Measurements from ENCODE around the gene CACNB4. TPM values are rescaled to one million over a fixed set of nuclear protein-coding genes. Genes with fewer than 3 reads are reported as not detected.
"Not testable (repeated sequence)": the region's sequence is repeated elsewhere in the genome, so short reads cannot be mapped to it uniquely, and the experiment has no call there.

Gene CACNB4
- polyA plus RNA-seq, 1 donor from 2014 or later = 29.0 TPM

DNA sequence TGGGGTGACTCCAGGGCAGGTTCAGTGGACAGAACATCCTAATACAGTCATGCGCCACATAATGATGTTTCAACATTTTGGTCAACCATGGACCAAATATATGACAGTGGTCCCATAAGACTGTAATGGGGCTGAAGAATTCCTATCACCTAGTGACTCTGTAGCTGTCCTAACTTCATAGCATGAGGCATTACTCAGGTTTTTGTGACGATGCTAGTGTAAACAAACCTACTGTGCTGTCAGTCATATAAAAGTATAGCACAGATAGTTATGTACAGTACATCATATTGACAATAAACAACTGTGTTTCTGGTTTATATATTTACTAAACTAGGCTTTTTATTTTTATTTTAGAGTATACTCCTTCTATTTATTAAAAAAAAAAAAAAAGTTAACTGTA is 87.1 kb downstream of the CACNB4 start:
- TF ChIP-seq, protein P1, sequence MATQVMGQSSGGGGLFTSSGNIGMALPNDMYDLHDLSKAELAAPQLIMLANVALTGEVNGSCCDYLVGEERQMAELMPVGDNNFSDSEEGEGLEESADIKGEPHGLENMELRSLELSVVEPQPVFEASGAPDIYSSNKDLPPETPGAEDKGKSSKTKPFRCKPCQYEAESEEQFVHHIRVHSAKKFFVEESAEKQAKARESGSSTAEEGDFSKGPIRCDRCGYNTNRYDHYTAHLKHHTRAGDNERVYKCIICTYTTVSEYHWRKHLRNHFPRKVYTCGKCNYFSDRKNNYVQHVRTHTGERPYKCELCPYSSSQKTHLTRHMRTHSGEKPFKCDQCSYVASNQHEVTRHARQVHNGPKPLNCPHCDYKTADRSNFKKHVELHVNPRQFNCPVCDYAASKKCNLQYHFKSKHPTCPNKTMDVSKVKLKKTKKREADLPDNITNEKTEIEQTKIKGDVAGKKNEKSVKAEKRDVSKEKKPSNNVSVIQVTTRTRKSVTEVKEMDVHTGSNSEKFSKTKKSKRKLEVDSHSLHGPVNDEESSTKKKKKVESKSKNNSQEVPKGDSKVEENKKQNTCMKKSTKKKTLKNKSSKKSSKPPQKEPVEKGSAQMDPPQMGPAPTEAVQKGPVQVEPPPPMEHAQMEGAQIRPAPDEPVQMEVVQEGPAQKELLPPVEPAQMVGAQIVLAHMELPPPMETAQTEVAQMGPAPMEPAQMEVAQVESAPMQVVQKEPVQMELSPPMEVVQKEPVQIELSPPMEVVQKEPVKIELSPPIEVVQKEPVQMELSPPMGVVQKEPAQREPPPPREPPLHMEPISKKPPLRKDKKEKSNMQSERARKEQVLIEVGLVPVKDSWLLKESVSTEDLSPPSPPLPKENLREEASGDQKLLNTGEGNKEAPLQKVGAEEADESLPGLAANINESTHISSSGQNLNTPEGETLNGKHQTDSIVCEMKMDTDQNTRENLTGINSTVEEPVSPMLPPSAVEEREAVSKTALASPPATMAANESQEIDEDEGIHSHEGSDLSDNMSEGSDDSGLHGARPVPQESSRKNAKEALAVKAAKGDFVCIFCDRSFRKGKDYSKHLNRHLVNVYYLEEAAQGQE (IDR thresholded peaks at IDR 0.05; ENCODE audit: borderline replicate concordance) = no peak
- no peak for TF ChIP-seq MXI1 (conservative IDR thresholded peaks at IDR 0.05; ENCODE audit: poor library complexity, severe bottlenecking)
- TF ChIP-seq EP300 (conservative IDR thresholded peaks at IDR 0.05; ENCODE audit: poor library complexity, severe bottlenecking) = no peak
- TF ChIP-seq EZH2 (IDR thresholded peaks at IDR 0.05; ENCODE audit: borderline replicate concordance, insufficient read depth, low read length, poor library complexity, severe bottlenecking) = no peak
- no peak for TF ChIP-seq RAD21 (conservative IDR thresholded peaks at IDR 0.05)
- TF ChIP-seq, protein P2, sequence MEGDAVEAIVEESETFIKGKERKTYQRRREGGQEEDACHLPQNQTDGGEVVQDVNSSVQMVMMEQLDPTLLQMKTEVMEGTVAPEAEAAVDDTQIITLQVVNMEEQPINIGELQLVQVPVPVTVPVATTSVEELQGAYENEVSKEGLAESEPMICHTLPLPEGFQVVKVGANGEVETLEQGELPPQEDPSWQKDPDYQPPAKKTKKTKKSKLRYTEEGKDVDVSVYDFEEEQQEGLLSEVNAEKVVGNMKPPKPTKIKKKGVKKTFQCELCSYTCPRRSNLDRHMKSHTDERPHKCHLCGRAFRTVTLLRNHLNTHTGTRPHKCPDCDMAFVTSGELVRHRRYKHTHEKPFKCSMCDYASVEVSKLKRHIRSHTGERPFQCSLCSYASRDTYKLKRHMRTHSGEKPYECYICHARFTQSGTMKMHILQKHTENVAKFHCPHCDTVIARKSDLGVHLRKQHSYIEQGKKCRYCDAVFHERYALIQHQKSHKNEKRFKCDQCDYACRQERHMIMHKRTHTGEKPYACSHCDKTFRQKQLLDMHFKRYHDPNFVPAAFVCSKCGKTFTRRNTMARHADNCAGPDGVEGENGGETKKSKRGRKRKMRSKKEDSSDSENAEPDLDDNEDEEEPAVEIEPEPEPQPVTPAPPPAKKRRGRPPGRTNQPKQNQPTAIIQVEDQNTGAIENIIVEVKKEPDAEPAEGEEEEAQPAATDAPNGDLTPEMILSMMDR (IDR thresholded peaks at IDR 0.05; ENCODE audit: poor library complexity, severe bottlenecking) = no peak
- TF ChIP-seq POLR2AphosphoS5 (IDR thresholded peaks at IDR 0.05) = no peak
- TF ChIP-seq SMC3 (conservative IDR thresholded peaks at IDR 0.05; ENCODE audit: poor library complexity) = no peak
- TF ChIP-seq TAF1 (IDR thresholded peaks at IDR 0.05; ENCODE audit: low read depth) = no peak
- Histone ChIP-seq H3K9me3 (ENCODE audit: low read length) (no peaks in the 10 kb centered on the region), H2AFZ (ENCODE audit: low read depth, low read length) (no peak overlapping the region), H3K4me3 (ENCODE audit: low read length) (no peak overlapping the region), H3K27ac (ENCODE audit: low read length) (no peak overlapping the region), H3K9ac (ENCODE audit: low read length) (no peak overlapping the region), H3K4me2 (ENCODE audit: low read length) (no peak overlapping the region), H4K20me1 (ENCODE audit: insufficient read depth) (no peaks in the 10 kb centered on the region), H3K79me2 (replicated peaks; ENCODE audit: insufficient read depth, low read length) (no peaks in the 10 kb centered on the region), H3F3A (ENCODE audit: insufficient read depth, low read length, poor library complexity, severe bottlenecking) (no peaks in the 10 kb centered on the region), H3K27me3 (ENCODE audit: insufficient read depth, low read depth, low read length) (no peaks in the 10 kb centered on the region), H3K9me2 (ENCODE audit: insufficient read depth, low read length) (no peaks in the 10 kb centered on the region), H3K36me3 (ENCODE audit: insufficient read depth, low read length) (no peaks in the 10 kb centered on the region)

DNA sequence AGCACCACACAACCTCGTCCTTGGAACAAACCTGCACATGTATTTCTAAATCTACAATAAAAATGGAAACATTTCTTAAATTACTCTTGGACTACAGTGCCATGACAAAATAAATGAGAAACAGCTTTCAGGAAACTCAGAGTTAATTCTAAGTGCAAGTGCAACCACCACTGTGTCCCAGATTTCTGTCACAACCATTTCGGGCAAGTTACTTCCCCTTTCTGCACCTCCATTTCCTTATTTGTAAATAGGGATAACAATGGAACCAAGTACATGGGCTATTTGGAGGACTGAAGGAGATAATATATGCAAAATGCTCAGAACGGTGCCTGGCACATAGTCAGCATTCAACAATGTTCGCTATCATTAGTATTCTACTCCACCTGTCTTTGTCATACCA is 93.2 kb downstream of the CACNB4 start:
- Histone ChIP-seq H3K9ac (ENCODE audit: low read length) (no peak overlapping the region), H3K79me2 (replicated peaks; ENCODE audit: insufficient read depth, low read length) (no peaks in the 10 kb centered on the region), H3K27ac (ENCODE audit: low read length) (no peak overlapping the region), H3K27me3 (ENCODE audit: insufficient read depth, low read depth, low read length) (no peaks in the 10 kb centered on the region), H2AFZ (ENCODE audit: low read depth, low read length) (no peak overlapping the region), H3F3A (ENCODE audit: insufficient read depth, low read length, poor library complexity, severe bottlenecking) (no peaks in the 10 kb centered on the region), H3K9me2 (ENCODE audit: insufficient read depth, low read length) (no peaks in the 10 kb centered on the region), H4K20me1 (ENCODE audit: insufficient read depth) (no peaks in the 10 kb centered on the region), H3K4me3 (ENCODE audit: low read length) (no peak overlapping the region), H3K4me2 (ENCODE audit: low read length) (no peak overlapping the region), H3K9me3 (ENCODE audit: low read length) (no peaks in the 10 kb centered on the region), H3K36me3 (ENCODE audit: insufficient read depth, low read length) (no peaks in the 10 kb centered on the region)
- TF ChIP-seq, protein P2 (IDR thresholded peaks at IDR 0.05; ENCODE audit: poor library complexity, severe bottlenecking) = no peak
- no peak for TF ChIP-seq EZH2 (IDR thresholded peaks at IDR 0.05; ENCODE audit: borderline replicate concordance, insufficient read depth, low read length, poor library complexity, severe bottlenecking)

DNA sequence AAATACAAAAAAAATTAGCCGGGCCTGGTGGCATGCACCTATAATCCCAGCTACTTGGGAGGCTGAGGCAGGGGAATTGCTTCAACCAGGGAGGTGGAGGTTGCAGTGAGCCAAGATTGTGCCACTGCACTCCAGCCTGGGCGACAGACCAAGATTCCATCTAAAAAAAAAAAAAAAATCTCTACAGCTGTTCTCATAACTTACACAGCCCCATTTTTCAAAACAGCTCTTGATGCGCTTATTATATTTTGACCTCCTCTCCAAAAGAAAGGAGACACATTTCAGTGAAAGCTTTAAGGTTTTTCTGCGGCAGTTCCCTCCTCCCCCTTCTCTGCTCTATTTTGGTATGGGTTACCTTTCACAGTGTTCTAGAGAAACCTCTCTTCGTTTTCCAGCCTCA is 95.6 kb downstream of the CACNB4 start:
- H3K36me3 ChIP-seq (ENCODE audit: insufficient read depth, low read length); H3K27ac ChIP-seq (ENCODE audit: low read length); H3K9me3 ChIP-seq (ENCODE audit: low read length); H3K9me2 ChIP-seq (ENCODE audit: insufficient read depth, low read length); H2AFZ ChIP-seq (ENCODE audit: low read depth, low read length); H3K4me3 ChIP-seq (ENCODE audit: low read length); H3K79me2 ChIP-seq (replicated peaks; ENCODE audit: insufficient read depth, low read length); H3F3A ChIP-seq (ENCODE audit: insufficient read depth, low read length, poor library complexity, severe bottlenecking); H3K9ac ChIP-seq (ENCODE audit: low read length); H3K4me2 ChIP-seq (ENCODE audit: low read length); H3K27me3 ChIP-seq (ENCODE audit: insufficient read depth, low read depth, low read length); H4K20me1 ChIP-seq (ENCODE audit: insufficient read depth): not testable (repeated sequence)
